HEK293T (cell line): Measurements from ENCODE around the gene CIB2.

Source experiments
- FOXA1 ChIP-seq: fragments of 450-650 bp; IDR thresholded peaks from 2 replicates; pipeline ENCODE4 v1.6.1; 2016; ENCODE audit warnings: mild to moderate bottlenecking
- NFRKB ChIP-seq: fragments of 450-650 bp; IDR thresholded peaks from 2 replicates; pipeline ENCODE4 v1.6.1; 2016; ENCODE audit warnings: mild to moderate bottlenecking, moderate library complexity

DNA sequence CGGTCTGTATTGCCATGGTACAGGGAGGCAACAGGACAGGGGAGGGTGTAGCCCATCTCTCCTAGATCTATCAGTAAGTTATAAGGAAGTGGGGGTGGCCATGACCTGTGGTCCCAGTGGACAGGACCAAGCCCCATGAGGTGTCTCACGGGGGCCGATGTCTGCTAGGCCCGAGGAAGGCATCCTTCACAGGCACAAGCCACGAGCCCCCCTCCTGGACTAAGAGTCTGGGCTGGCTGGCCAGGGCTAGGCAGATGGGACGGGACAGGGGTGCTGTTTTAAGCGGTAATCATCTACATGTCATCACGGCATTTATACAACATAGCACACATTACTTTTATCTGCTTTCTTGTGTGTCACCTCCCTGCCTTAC lies 51.2 kb downstream of the CIB2 start:
- TF ChIP-seq NFRKB (no peak), FOXA1 (no peak)
